Body of pancreas (tissue), 4 donors: ENCODE data around the gene SLC16A11.

Experiments used
- POLR2A ChIP-seq, 3 donors: fragments of 450-650 bp; IDR thresholded peaks; one replicate each; pipeline ENCODE4 v1.6.1; 2016; ENCODE audit warnings: antibody characterized with exemption in 3 of 3, mild to moderate bottlenecking in 2 of 3
- TF ChIP-seq, protein P1 (sequence below), 7 experiments: fragments of 450-650 bp in 4 of 7; fragments of 200-600 bp in 3 of 7; sonication (generic) in 3 of 7; IDR thresholded peaks; one replicate each; pipeline ENCODE4 v1.5.1; 2016 to 2019; ENCODE audit warnings: antibody characterized with exemption in 7 of 7

DNA sequence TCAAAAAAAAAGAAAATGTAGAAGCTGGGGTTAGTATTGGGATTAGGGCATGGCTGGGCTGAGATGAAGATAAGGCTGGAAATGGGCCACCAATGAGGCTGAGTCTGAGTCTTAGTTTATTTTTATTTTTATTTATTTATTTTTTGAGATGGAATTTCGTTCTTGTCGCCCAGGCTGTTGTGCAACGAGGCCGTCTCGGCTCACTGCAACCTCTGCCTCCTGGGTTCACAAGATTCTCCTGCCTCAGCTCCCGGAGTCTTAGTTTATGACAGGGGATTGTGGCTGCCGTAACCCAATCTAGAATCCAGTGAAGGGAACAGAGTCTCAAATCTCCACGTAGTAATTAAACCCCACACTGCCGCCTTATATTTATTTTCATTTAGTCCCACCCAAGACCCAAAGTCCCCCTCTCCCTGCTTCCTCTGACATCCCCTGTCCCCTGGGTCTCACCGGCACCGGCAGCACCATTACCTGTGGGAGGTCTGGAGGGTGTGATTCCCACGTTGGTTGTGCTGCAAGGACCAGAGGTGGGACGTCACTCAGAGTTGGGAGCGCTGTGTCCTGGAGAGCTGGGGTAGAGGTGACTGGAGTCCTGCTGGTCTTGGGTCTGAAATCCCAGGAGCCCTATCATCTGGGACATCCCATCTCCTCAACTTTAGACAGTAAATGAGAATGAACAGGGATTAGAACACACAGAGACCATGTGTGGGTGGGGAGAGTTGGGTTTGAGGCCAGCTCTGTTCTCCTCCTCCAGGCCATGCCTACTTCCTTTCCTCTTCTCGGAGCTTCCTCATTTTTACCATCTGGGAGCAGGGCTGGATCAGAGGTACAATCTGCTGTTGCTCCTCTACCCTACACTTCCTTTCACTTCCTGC is 35.9 kb upstream of the SLC16A11 start, which contains the start of gene CLEC10A:
- TF ChIP-seq, protein P1, sequence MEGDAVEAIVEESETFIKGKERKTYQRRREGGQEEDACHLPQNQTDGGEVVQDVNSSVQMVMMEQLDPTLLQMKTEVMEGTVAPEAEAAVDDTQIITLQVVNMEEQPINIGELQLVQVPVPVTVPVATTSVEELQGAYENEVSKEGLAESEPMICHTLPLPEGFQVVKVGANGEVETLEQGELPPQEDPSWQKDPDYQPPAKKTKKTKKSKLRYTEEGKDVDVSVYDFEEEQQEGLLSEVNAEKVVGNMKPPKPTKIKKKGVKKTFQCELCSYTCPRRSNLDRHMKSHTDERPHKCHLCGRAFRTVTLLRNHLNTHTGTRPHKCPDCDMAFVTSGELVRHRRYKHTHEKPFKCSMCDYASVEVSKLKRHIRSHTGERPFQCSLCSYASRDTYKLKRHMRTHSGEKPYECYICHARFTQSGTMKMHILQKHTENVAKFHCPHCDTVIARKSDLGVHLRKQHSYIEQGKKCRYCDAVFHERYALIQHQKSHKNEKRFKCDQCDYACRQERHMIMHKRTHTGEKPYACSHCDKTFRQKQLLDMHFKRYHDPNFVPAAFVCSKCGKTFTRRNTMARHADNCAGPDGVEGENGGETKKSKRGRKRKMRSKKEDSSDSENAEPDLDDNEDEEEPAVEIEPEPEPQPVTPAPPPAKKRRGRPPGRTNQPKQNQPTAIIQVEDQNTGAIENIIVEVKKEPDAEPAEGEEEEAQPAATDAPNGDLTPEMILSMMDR (IDR thresholded peaks at IDR 0.05): no peak
- TF ChIP-seq POLR2A (IDR thresholded peaks at IDR 0.05): no peak
